Panc1 (cell line): Measurements from ENCODE around the gene KLRF2. TPM values are rescaled to one million over a fixed set of nuclear protein-coding genes. Genes with fewer than 3 reads are reported as not detected.

ENCODE experiments used
- ATAC-seq: fragments of 200-7000 bp; cut with Tn5 transposase; 2 replicates; pipeline ENCODE4 v1.9.1; 2020; ENCODE audit warnings: mild to moderate bottlenecking, moderate library complexity
- Bru-seq: library from RNA; stranded (reverse); fragments of 400-500 nt; gene quantifications from one replicate; lab custom pipeline; 2021; lab: Mats Ljungman, UMichigan
- BruChase-seq, 2 experiments: library from RNA; stranded (reverse); fragments of 400-500 nt; gene quantifications; one replicate each; lab custom pipeline; 2021; lab: Mats Ljungman, UMichigan
- BruUV-seq: library from RNA; stranded (reverse); fragments of 400-500 nt; replicated peaks from 2 replicates; lab custom pipeline; 2021; lab: Mats Ljungman, UMichigan
- CTCF ChIA-PET: fragments of 300-600 bp; sonication (Branson Sonifier 250); formaldehyde crosslinking; loops from one replicate; lab custom pipeline; 2022; ENCODE audit warnings: antibody characterized with exemption; lab: Charles Lee
- POLR2A ChIA-PET: fragments of 300-600 bp; sonication (Branson Sonifier 250); formaldehyde crosslinking; loops from one replicate; lab custom pipeline; 2022; ENCODE audit warnings: antibody characterized with exemption; lab: Charles Lee
- DNase-seq: peaks from one replicate; pipeline ENCODE4 v3.0.0-alpha.2; 2010; ENCODE audit warnings: low read depth, low spot score
- H3K27ac ChIP-seq: 2 replicates; pipeline ENCODE4 v1.5.1; 2011; ENCODE audit warnings: mild to moderate bottlenecking, low read length, inconsistent platforms
- H3K27me3 ChIP-seq: fragments of 200-500 bp; sonication (Bioruptor generic); 2 replicates; pipeline ENCODE4 v1.6.0; 2014; ENCODE audit warnings: low read length, inconsistent platforms; ENCODE audit not compliant: control insufficient read depth, insufficient read depth
- H3K36me3 ChIP-seq: fragments of 200-500 bp; sonication (Bioruptor generic); 2 replicates; pipeline ENCODE4 v1.5.1; 2014; ENCODE audit warnings: inconsistent platforms, mild to moderate bottlenecking, low read length, moderate library complexity; ENCODE audit not compliant: control insufficient read depth, insufficient read depth
- H3K4me1 ChIP-seq: 2 replicates; pipeline ENCODE4 v1.5.1; 2011; ENCODE audit warnings: inconsistent platforms, mild to moderate bottlenecking, low read length, moderate library complexity; ENCODE audit not compliant: control insufficient read depth, insufficient read depth
- H3K4me3 ChIP-seq, 2 experiments: 2 replicates each; pipeline ENCODE4 v1.5.1; 2011 to 2012; ENCODE audit warnings: low read depth in 2 of 2, low read length in 2 of 2, mild to moderate bottlenecking in 2 of 2, inconsistent platforms in 1 of 2, moderate library complexity in 1 of 2
- H3K9me3 ChIP-seq: fragments of 200-500 bp; sonication (Bioruptor generic); 2 replicates; pipeline ENCODE4 v1.5.1; 2014; ENCODE audit warnings: low read depth, mild to moderate bottlenecking, inconsistent platforms, low read length, moderate library complexity; ENCODE audit not compliant: control insufficient read depth, insufficient read depth
- CTCF ChIP-seq: fragments of 450-650 bp; IDR thresholded peaks from 2 replicates; pipeline ENCODE4 v1.5.1; 2017; ENCODE audit warnings: mild to moderate bottlenecking
- POLR2AphosphoS5 ChIP-seq: IDR thresholded peaks from 2 replicates; pipeline ENCODE4 v1.6.1; 2012; ENCODE audit warnings: mild to moderate bottlenecking, low read depth, low read length, moderate library complexity
- REST ChIP-seq, 2 experiments: IDR thresholded peaks; 2 replicates each; pipeline ENCODE4 v1.6.1; 2011 to 2012; ENCODE audit warnings: low read depth in 2 of 2, control low read depth in 1 of 2, low read length in 1 of 2, mild to moderate bottlenecking in 1 of 2, moderate library complexity in 1 of 2; ENCODE audit not compliant: insufficient read depth in 1 of 2
- SIN3A ChIP-seq: IDR thresholded peaks from 2 replicates; pipeline ENCODE4 v1.6.1; 2012; ENCODE audit warnings: low read depth, mild to moderate bottlenecking, low read length, moderate library complexity, borderline replicate concordance; ENCODE audit not compliant: insufficient read depth
- TCF7L2 ChIP-seq: IDR thresholded peaks from 2 replicates; pipeline ENCODE4 v1.6.1; 2011; ENCODE audit warnings: mild to moderate bottlenecking, low read depth, low read length, inconsistent platforms
- in situ Hi-C: cut with HindIII; loops from 2 replicates; pipeline ENCODE4 v1.10.0; 2016; ENCODE audit warnings: low sequenced_read_pairs, low pct_unique_long_range_greater_than_20kb
- intact Hi-C: fragments of 100-400 bp; cut with micrococcal nuclease; formaldehyde crosslinking; loops from one replicate; pipeline ENCODE4 v1.10.0; 2022; ENCODE audit not compliant: unreplicated experiment
- long read RNA-seq: library from polyadenylated mRNA; unstranded; transcript quantifications from one replicate; pipeline ENCODE4 v2.0.0, GENCODE V29; 2021; ENCODE audit not compliant: unreplicated experiment
- polyA plus RNA-seq: library from polyadenylated mRNA; unstranded; fragments of >200 nt; gene quantifications from one replicate; pipeline ENCODE4 v1.2.1, GENCODE V29; 2012; ENCODE audit warnings: missing spikeins; ENCODE audit not compliant: insufficient read length
- total RNA-seq: library from RNA; stranded (reverse); gene quantifications from one replicate; pipeline ENCODE4 v1.2.1, GENCODE V29; 2021; ENCODE audit not compliant: unreplicated experiment

The KLRF2 gene
- total RNA-seq (not detected), Bru-seq, nascent RNA (not detected), BruChase-seq, experiment 1, labeled RNA remaining after a 2-hour chase (percentile 10 among the genes with signal in this experiment), BruChase-seq, experiment 2, labeled RNA remaining after a 6-hour chase (percentile 9 among the genes with signal in this experiment)
- polyA plus RNA-seq: not detected
- long read RNA-seq: 0 reads

GRCh38 chr12:9881246-9881645 lies at the start of gene KLRF2:
Gene KLRF2 (plus strand): TSS chr12:9881489. CDS start chr12:9881596, 107 bp downstream.
- DNase-seq (no peak), ATAC-seq (no peak)
- Histone ChIP-seq H3K4me3 (no peak within 1 kb of the TSS), H3K27ac (no peak within 1 kb of the TSS), H3K27me3 (no peaks in the 10 kb centered on the region), H3K4me1 (no peaks in the 10 kb centered on the region), H3K9me3 (no peaks in the 10 kb centered on the region), H3K36me3 (no peaks in the 10 kb centered on the region)
- in situ Hi-C loops (no loop called here), intact Hi-C loops (no loop called here)
- BruUV-seq: no TSS peak
- POLR2A ChIA-PET: no interaction called here
- no peak for TF ChIP-seq TCF7L2
- TF ChIP-seq CTCF: no peak
- TF ChIP-seq REST (IDR thresholded peaks at IDR 0.05; ENCODE audit: insufficient read depth in 1 of 2, low read depth in 2 of 2, low read length in 1 of 2): no peak
- TF ChIP-seq SIN3A: no peak
- no peak for TF ChIP-seq POLR2AphosphoS5
- CTCF ChIA-PET: no interaction called here

- in situ Hi-C loops: no loop called here
- Histone ChIP-seq H3K27ac (no peak overlapping the region), H3K27me3 (no peaks in the 10 kb centered on the region), H3K36me3 (no peaks in the 10 kb centered on the region), H3K4me3 (no peak overlapping the region), H3K9me3 (no peaks in the 10 kb centered on the region), H3K4me1 (no peaks in the 10 kb centered on the region)
- POLR2A ChIA-PET: no interaction called here
- no TSS peak for BruUV-seq
- ATAC-seq: no peak
- TF ChIP-seq SIN3A: no peak
- TF ChIP-seq CTCF: no peak
- TF ChIP-seq TCF7L2: no peak
- TF ChIP-seq POLR2AphosphoS5: no peak
- TF ChIP-seq REST (IDR thresholded peaks at IDR 0.05; ENCODE audit: insufficient read depth in 1 of 2, low read depth in 2 of 2, low read length in 1 of 2): no peak
- intact Hi-C loops: no loop called here
- CTCF ChIA-PET: no interaction called here
- DNase-seq: no peak
Measured at GRCh38 chr12:9831720-9832119, 49.6 kb upstream of the KLRF2 start.
